K562 (cell line): ENCODE results near the gene MAP3K12. TPM values are rescaled to one million over a fixed set of nuclear protein-coding genes. Genes with fewer than 3 reads are reported as not detected.

ENCODE experiments used
- ARHGAP35 ChIP-seq: fragments of 450-650 bp; IDR thresholded peaks from 2 replicates; pipeline ENCODE4 v1.6.1; 2018; ENCODE audit not compliant: partially characterized antibody
- ATF1 ChIP-seq, 2 experiments: fragments of 450-650 bp in 1 of 2; IDR thresholded peaks; 2 replicates each; pipeline ENCODE4 v1.6.1; 2016; ENCODE audit warnings: missing compliant biosample characterization in 1 of 2, missing genetic modification characterization in 1 of 2
- CAMTA2 ChIP-seq: fragments of 250-450 bp; sonication (Bioruptor Pico); conservative IDR thresholded peaks from 2 replicates; pipeline ENCODE4 v1.5.1; 2022
- CHCHD3 ChIP-seq: fragments of 250-450 bp; sonication (Bioruptor Pico); IDR thresholded peaks from 2 replicates; pipeline ENCODE4 v2.1.2; 2022; ENCODE audit warnings: mild to moderate bottlenecking
- ESRRB ChIP-seq: fragments of 250-450 bp; sonication (Bioruptor Pico); IDR thresholded peaks from 2 replicates; pipeline ENCODE4 v1.5.0; 2020; ENCODE audit warnings: mild to moderate bottlenecking, moderate library complexity, borderline replicate concordance
- FOXO4 ChIP-seq: fragments of 450-650 bp; formaldehyde crosslinking; IDR thresholded peaks from 2 replicates; pipeline ENCODE4 v1.4.0; 2020; ENCODE audit warnings: mild to moderate bottlenecking, moderate library complexity
- MCM5 ChIP-seq: fragments of 450-650 bp; IDR thresholded peaks from 2 replicates; pipeline ENCODE4 v1.6.1; 2016; ENCODE audit warnings: low read depth
- NFIC ChIP-seq: fragments of 450-650 bp; IDR thresholded peaks from 2 replicates; pipeline ENCODE4 v1.6.1; 2017; ENCODE audit warnings: mild to moderate bottlenecking, inconsistent platforms
- PCBP2 ChIP-seq: fragments of 200-400 bp; formaldehyde crosslinking; IDR thresholded peaks from 2 replicates; pipeline ENCODE4 v1.6.1; 2018; ENCODE audit warnings: low read length, low read depth, mild to moderate bottlenecking, moderate library complexity; ENCODE audit not compliant: poor library complexity, severe bottlenecking
- POLR2A ChIP-seq: fragments of 450-650 bp; conservative IDR thresholded peaks from 2 replicates; pipeline ENCODE4 v1.6.1; 2016
- SLC30A9 ChIP-seq: fragments of 250-450 bp; sonication (Bioruptor Pico); IDR thresholded peaks from 2 replicates; pipeline ENCODE4 v1.8.0; 2022; ENCODE audit warnings: mild to moderate bottlenecking, moderate library complexity
- THRAP3 ChIP-seq: fragments of 450-650 bp; IDR thresholded peaks from 2 replicates; pipeline ENCODE4 v1.6.1; 2016; ENCODE audit warnings: mild to moderate bottlenecking, inconsistent platforms, borderline replicate concordance
- USF1 ChIP-seq: sonication (generic); formaldehyde crosslinking; IDR thresholded peaks from 2 replicates; pipeline ENCODE4 v1.9.0; 2022; ENCODE audit warnings: mild to moderate bottlenecking, missing genetic modification reagents
- YY1 ChIP-seq, 3 experiments: IDR thresholded peaks; 2 replicates each; pipeline ENCODE4 v1.6.1; 2011; ENCODE audit warnings: low read length in 2 of 3, mild to moderate bottlenecking in 2 of 3, moderate library complexity in 2 of 3, borderline replicate concordance in 1 of 3, control low read depth in 1 of 3, low read depth in 1 of 3; ENCODE audit not compliant: insufficient read depth in 3 of 3, insufficient replicate concordance in 2 of 3, control insufficient read depth in 1 of 3, insufficient read length in 1 of 3; ENCODE audit errors: extremely low read depth in 1 of 3
- ZBED1 ChIP-seq: IDR thresholded peaks from 2 replicates; pipeline ENCODE4 v1.6.1; 2014
- ZNF699 ChIP-seq: fragments of 250-450 bp; sonication (Bioruptor Pico); IDR thresholded peaks from 2 replicates; pipeline ENCODE4 v1.8.0; 2021; ENCODE audit warnings: mild to moderate bottlenecking, moderate library complexity; ENCODE audit not compliant: insufficient replicate concordance
- ZNF830 ChIP-seq: fragments of 250-450 bp; sonication (Bioruptor Pico); IDR thresholded peaks from 2 replicates; pipeline ENCODE4 v1.5.0; 2021; ENCODE audit warnings: mild to moderate bottlenecking
- polyA plus RNA-seq, 8 experiments: library from polyadenylated mRNA; depleted of rRNA in 4 of 8; stranded (reverse) in 5 of 8; unstranded in 3 of 8; fragments of >200 nt; fragmentation: Nextera tagmentation in 2 of 8; fragmentation: Illumina TruSeq in 1 of 8; extraction: Ambion mirVana in 2 of 8; extraction: Trizol in 1 of 8; gene quantifications; 2 replicates each; pipeline versions ENCODE4 v1.2.1 to v1.2.3, GENCODE V29; 2011 to 2014; ENCODE audit warnings: inconsistent platforms in 1 of 8, missing spikeins in 1 of 8
- total RNA-seq, 7 experiments: library from RNA; depleted of rRNA in 6 of 7; stranded (reverse); fragments of >200 nt in 6 of 7; fragmentation: Illumina TruSeq in 2 of 7; extraction: Trizol in 2 of 7; gene quantifications; 2 replicates each; pipeline versions ENCODE4 v1.2.1 to v1.2.3, GENCODE V29; 2011 to 2021; ENCODE audit warnings: low replicate concordance in 1 of 7
- TF ChIP-seq, protein P1 (sequence below), 2 experiments: IDR thresholded peaks; 2 replicates each; pipeline ENCODE4 v1.6.1; 2011; ENCODE audit warnings: borderline replicate concordance in 1 of 2, control low read depth in 1 of 2, low read depth in 1 of 2, low read length in 1 of 2, mild to moderate bottlenecking in 1 of 2, mixed read lengths in 1 of 2, moderate library complexity in 1 of 2; ENCODE audit not compliant: insufficient read depth in 1 of 2, insufficient read length in 1 of 2, poor library complexity in 1 of 2, severe bottlenecking in 1 of 2; ENCODE audit errors: extremely low read depth in 1 of 2
- TF ChIP-seq, protein P2 (sequence below): fragments of 250-450 bp; sonication (Bioruptor Pico); IDR thresholded peaks from 2 replicates; pipeline ENCODE4 v1.4.0; 2020; ENCODE audit warnings: mild to moderate bottlenecking, moderate library complexity

The MAP3K12 gene
- total and polyA plus RNA-seq, 9 of the 15 experiments (the other 6 are each of a cell fraction or from before 2014, with no cell fraction given) = 0.10 to 2.4 (median 1.6) TPM

- TF ChIP-seq THRAP3 (no peak), YY1 (IDR thresholded peaks at IDR 0.05; ENCODE audit: borderline replicate concordance in 1 of 3, control insufficient read depth in 1 of 3, extremely low read depth in 1 of 3, insufficient read depth in 3 of 3, insufficient read length in 1 of 3, insufficient replicate concordance in 2 of 3, low read depth in 1 of 3, low read length in 2 of 3) (peak in 1 of 3 experiments; percentile 41), USF1 (CRISPR knock-in tag) (peak; percentile 95), CAMTA2 (CRISPR knock-in tag) (no peak), ARHGAP35 (no peak), PCBP2 (no peak), ZNF830 (CRISPR knock-in tag) (no peak), ESRRB (no peak), MCM5 (no peak), ZNF699 (CRISPR knock-in tag) (no peak), ATF1 (CRISPR knock-in tag; IDR thresholded peaks at IDR 0.05) (0 out of 2 replicates have a peak, but pooled peaks have one; percentile 25), ATF1 (tag; IDR thresholded peaks at IDR 0.05) (peak; percentile 53; the same call in 1 of the 2 replicates), NFIC (no peak), ZBED1 (no peak), FOXO4 (CRISPR knock-in tag) (no peak), CHCHD3 (no peak), POLR2A (peak; percentile 69), SLC30A9 (CRISPR knock-in tag) (no peak)
- TF ChIP-seq, protein P1, sequence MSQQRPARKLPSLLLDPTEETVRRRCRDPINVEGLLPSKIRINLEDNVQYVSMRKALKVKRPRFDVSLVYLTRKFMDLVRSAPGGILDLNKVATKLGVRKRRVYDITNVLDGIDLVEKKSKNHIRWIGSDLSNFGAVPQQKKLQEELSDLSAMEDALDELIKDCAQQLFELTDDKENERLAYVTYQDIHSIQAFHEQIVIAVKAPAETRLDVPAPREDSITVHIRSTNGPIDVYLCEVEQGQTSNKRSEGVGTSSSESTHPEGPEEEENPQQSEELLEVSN (IDR thresholded peaks at IDR 0.05; ENCODE audit: borderline replicate concordance in 1 of 2, extremely low read depth in 1 of 2, insufficient read depth in 1 of 2, insufficient read length in 1 of 2, low read depth in 1 of 2, low read length in 1 of 2, poor library complexity in 1 of 2, severe bottlenecking in 1 of 2) = peak; percentile 44 to 47
- TF ChIP-seq, protein P2, sequence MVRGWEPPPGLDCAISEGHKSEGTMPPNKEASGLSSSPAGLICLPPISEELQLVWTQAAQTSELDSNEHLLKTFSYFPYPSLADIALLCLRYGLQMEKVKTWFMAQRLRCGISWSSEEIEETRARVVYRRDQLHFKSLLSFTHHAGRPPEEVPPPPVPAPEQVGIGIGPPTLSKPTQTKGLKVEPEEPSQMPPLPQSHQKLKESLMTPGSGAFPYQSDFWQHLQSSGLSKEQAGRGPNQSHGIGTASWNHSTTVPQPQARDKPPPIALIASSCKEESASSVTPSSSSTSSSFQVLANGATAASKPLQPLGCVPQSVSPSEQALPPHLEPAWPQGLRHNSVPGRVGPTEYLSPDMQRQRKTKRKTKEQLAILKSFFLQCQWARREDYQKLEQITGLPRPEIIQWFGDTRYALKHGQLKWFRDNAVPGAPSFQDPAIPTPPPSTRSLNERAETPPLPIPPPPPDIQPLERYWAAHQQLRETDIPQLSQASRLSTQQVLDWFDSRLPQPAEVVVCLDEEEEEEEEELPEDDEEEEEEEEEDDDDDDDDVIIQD (CRISPR knock-in tag) = no peak
Measured at GRCh38 chr12:53492830-53493609, 6.2 kb downstream of the MAP3K12 start (continued).
